Stimulated activated memory B cell treated with anti-CD40 and anti-IgM and Interleukin-4, amounts not matched to agents 10 μg/mL and 1 μg/mL and 100 μg/mL, for 72 hours (primary cell): Measurements from ENCODE around the gene RAB9A.

ENCODE experiments used
- ATAC-seq: fragments of 150-1000 bp; cut with Tn5 transposase; 2 replicates; pipeline ENCODE4 v1.10.0; 2021
- H3K27ac Mint-ChIP-seq: one replicate; pipeline ENCODE4 v1.8.0; 2022; ENCODE audit warnings: mild to moderate bottlenecking, mixed read lengths
- H3K27me3 Mint-ChIP-seq: one replicate; pipeline ENCODE4 v1.8.0; 2022; ENCODE audit warnings: mixed read lengths
- H3K36me3 Mint-ChIP-seq: one replicate; pipeline ENCODE4 v1.8.0; 2022; ENCODE audit warnings: mixed read lengths
- H3K4me1 Mint-ChIP-seq: one replicate; pipeline ENCODE4 v1.8.0; 2022; ENCODE audit warnings: mixed read lengths
- H3K4me3 Mint-ChIP-seq: one replicate; pipeline ENCODE4 v1.8.0; 2022; ENCODE audit warnings: mild to moderate bottlenecking, moderate library complexity, mixed read lengths
- H3K9me3 Mint-ChIP-seq: one replicate; pipeline ENCODE4 v1.8.0; 2022; ENCODE audit warnings: mixed read lengths

RAB9A gene

DNA sequence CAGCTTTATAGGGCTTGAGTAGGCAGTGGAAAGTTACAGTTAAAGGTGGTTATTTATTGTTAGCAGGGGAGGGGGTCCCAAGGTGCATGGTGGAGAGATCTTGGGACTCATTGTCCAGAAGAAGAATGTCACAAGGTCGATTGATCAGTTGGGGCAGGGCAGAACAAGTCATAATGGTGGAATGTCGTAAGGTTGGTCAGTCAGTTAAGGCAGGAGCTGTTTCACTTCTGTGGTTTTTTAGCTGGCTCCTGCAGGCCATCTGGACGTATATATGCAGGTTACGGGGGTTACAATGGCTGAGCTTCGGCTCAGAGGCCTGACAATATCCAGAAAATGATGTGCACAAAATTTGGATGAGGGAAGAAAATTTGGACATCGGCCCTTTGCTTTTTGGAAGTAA is 52.8 kb downstream of the RAB9A start:
- ATAC-seq: no peak
- Mint-ChIP-seq H3K27me3 (no peaks in the 10 kb centered on the region), H3K36me3 (peaks cover 9% of the 10 kb centered on the region)

DNA sequence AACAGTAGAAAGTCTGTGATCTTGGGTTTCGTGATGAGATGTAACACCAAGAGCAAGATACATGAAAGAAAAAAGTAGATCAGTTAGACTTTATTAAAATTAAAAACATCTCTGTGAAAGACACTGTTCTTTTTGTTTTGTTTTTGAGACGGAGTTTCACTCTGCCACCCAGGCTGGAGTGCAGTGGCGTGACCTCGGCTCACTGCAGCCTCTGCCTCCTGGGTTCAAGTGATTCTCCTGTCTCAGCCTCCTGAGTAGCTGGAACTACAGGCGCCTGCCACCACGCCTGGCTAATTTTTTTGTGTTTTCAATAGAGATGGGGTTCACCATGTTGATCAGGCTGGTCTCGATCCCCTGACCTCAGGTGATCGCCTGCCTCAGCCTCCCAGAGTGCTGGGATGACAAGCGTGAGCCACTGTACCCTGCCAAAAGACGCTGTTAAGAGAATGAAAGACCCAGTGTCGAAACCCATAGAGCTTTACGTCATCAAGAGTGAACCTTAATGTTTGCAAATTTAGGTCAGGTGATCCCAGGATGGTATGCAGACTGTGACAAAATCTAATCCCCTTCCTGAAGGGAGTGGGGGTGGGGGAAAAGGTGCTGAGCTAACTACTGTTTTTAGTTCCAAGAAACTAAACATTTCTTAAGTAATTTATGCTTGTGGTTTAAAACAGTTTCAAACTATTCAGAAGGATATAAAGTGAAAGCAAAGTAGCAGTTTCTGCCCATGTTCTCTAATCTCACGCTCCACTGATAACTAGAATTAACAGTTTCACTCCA is 53.7 kb downstream of the RAB9A start:
- peak; percentile 88 for ATAC-seq
- H3K9me3 Mint-ChIP-seq: no peaks in the 10 kb centered on the region
- no peaks in the 10 kb centered on the region for H3K27me3 Mint-ChIP-seq
- H3K36me3 Mint-ChIP-seq: peaks cover 18% of the 10 kb centered on the region
- H3K4me3 Mint-ChIP-seq: peak overlapping the region; percentile 69
- peak overlapping the region; percentile 89 for H3K27ac Mint-ChIP-seq
- H3K4me1 Mint-ChIP-seq: peaks cover 16% of the 10 kb centered on the region

More for the DNA sequence above, 52.8 kb downstream of the RAB9A start:
- peak overlapping the region; percentile 89 for H3K27ac Mint-ChIP-seq
- no peaks in the 10 kb centered on the region for H3K9me3 Mint-ChIP-seq
- H3K4me3 Mint-ChIP-seq: peak overlapping the region; percentile 31
- peaks cover 12% of the 10 kb centered on the region for H3K4me1 Mint-ChIP-seq

GRCh38 chrX:13747836-13748235 is 58.9 kb downstream of the RAB9A start:
- no peaks in the 10 kb centered on the region for H3K27me3 Mint-ChIP-seq
- H3K36me3 Mint-ChIP-seq: peaks cover 13% of the 10 kb centered on the region
- ATAC-seq: no peak
- H3K9me3 Mint-ChIP-seq: no peaks in the 10 kb centered on the region
- peaks cover 24% of the 10 kb centered on the region for H3K4me1 Mint-ChIP-seq
- H3K27ac Mint-ChIP-seq: peak overlapping the region; percentile 30
- no peak overlapping the region for H3K4me3 Mint-ChIP-seq

DNA sequence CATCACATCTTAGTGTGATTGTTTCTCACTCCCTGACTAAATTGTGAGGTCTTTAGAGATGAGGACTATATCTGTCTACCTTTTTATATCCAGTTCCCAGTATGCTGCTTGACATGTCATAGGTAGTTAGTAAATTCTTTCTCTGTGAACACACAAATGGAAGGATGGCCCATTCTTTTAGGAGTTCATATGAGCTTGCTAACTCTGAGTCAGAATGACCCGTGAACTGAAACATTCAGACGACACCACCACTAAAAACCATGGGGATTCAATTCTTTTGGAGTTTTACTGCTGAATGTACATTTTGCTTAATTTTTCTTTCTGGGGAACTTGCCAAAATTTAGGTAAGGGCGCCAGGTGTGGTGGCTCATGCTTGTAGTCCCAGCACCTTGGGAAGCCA is 59.6 kb downstream of the RAB9A start:
- Mint-ChIP-seq H3K4me1 (peaks cover 30% of the 10 kb centered on the region), H3K4me3 (no peak overlapping the region), H3K36me3 (peaks cover 18% of the 10 kb centered on the region), H3K27ac (no peak overlapping the region), H3K9me3 (no peaks in the 10 kb centered on the region), H3K27me3 (no peaks in the 10 kb centered on the region)
- no peak for ATAC-seq

DNA sequence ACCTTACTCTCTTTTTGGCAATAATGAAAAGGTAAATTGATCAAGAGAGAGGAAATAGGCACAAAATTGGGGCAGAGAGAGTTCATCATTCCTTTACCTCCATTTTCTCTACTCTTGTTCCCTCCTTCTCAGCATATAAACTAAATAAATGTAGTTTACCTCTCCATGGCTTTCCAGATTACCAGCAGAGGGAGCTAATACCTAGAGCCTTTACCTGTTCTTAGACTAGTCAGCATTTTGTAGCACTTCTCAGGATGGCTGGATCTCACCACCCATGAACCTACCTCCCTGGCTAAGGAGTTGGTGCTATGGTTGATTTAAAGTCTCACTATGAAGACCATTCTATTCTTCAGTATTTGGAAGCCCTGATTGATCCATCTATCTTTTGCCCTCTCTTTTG is 61.3 kb downstream of the RAB9A start:
- Mint-ChIP-seq H3K36me3 (peaks cover 18% of the 10 kb centered on the region), H3K4me3 (no peak overlapping the region)
- no peak for ATAC-seq

DNA sequence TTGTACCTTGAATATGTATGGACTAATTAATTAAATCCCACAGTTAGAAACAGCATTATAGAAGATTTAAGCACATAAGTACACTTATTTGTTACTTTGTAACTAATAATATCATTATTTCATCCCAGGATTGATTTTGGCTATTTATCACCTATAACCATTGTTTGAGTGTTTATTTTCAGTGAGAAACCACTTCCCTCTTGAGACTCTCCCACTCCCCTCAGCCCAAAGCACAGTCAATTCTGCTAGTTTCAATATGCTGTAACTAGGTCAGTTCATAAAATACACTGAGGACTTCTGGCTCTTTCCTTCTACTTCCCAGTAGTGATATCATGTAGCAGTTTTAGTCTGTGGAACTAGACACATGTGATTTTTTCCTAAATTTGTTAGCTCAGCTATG is 61.9 kb downstream of the RAB9A start:
- Mint-ChIP-seq H3K36me3 (peaks cover 18% of the 10 kb centered on the region), H3K27ac (no peak overlapping the region), H3K9me3 (no peaks in the 10 kb centered on the region), H3K4me1 (peaks cover 30% of the 10 kb centered on the region), H3K27me3 (no peaks in the 10 kb centered on the region), H3K4me3 (no peak overlapping the region)
- no peak for ATAC-seq

More for the DNA sequence above, 61.3 kb downstream of the RAB9A start:
- Mint-ChIP-seq H3K9me3 (no peaks in the 10 kb centered on the region), H3K4me1 (peaks cover 30% of the 10 kb centered on the region), H3K27me3 (no peaks in the 10 kb centered on the region), H3K27ac (no peak overlapping the region)

DNA sequence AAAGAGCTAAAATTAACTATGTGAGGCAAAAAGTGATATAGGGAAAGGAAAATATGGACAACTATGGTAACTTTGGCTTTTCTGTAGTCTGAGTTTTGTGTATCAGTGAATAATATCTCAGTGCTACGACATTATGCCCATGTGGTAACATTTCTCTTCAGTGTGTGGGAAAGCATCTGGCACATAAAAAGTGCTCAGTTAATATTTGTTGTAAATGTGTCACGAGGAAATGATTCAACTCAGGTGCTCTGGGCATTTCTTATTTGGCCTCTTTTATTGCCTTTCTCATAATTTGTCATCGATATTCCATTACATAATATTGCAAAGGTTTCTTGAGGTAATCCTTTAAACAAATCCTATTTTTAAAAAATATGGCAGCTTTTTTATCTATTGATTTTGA is 63.2 kb downstream of the RAB9A start:
- no peak overlapping the region for H3K4me3 Mint-ChIP-seq
- H3K27ac Mint-ChIP-seq: peak overlapping the region; percentile 80
- ATAC-seq: no peak
- H3K9me3 Mint-ChIP-seq: no peaks in the 10 kb centered on the region
- no peaks in the 10 kb centered on the region for H3K27me3 Mint-ChIP-seq
- H3K4me1 Mint-ChIP-seq: peaks cover 34% of the 10 kb centered on the region
- H3K36me3 Mint-ChIP-seq: peaks cover 17% of the 10 kb centered on the region

- peak overlapping the region; percentile 80 for H3K27ac Mint-ChIP-seq
- no peaks in the 10 kb centered on the region for H3K27me3 Mint-ChIP-seq
- peak overlapping the region; percentile 39 for H3K4me3 Mint-ChIP-seq
- no peaks in the 10 kb centered on the region for H3K9me3 Mint-ChIP-seq
- peak; percentile 54 for ATAC-seq
- H3K4me1 Mint-ChIP-seq: peaks cover 29% of the 10 kb centered on the region
- H3K36me3 Mint-ChIP-seq: peaks cover 13% of the 10 kb centered on the region
These were observed 63.7 kb downstream of the RAB9A start for GRCh38 chrX:13752646-13753045.

- no peak for ATAC-seq
- Mint-ChIP-seq H3K9me3 (no peaks in the 10 kb centered on the region), H3K27ac (no peak overlapping the region), H3K27me3 (no peaks in the 10 kb centered on the region), H3K4me1 (peaks cover 41% of the 10 kb centered on the region), H3K36me3 (peaks cover 19% of the 10 kb centered on the region), H3K4me3 (no peak overlapping the region)
These were observed 65.8 kb downstream of the RAB9A start for GRCh38 chrX:13754765-13755164.

DNA sequence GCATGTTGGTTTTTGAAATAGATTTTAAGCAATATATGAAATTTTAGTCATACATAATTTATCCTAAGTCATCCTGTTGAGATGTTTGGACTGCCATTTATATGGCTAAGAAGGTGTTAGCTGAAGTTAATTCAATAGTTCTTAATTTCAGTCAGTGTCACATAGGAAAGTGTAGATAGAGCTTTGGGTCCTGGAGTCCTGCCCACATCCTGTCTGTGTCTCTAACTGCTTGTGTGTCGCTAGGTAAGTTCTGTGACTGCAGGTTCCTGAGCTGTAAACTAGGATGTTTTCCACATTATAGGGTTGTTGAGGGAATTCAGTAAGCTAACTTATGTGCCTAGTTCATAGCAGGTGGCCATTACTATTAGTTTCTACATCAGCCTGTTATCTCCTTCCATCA is 66.3 kb downstream of the RAB9A start:
- Mint-ChIP-seq H3K4me1 (peaks cover 37% of the 10 kb centered on the region), H3K4me3 (no peak overlapping the region), H3K27me3 (no peaks in the 10 kb centered on the region), H3K9me3 (no peaks in the 10 kb centered on the region), H3K27ac (no peak overlapping the region), H3K36me3 (peaks cover 22% of the 10 kb centered on the region)
- ATAC-seq: no peak

- no peaks in the 10 kb centered on the region for H3K27me3 Mint-ChIP-seq
- no peak overlapping the region for H3K4me3 Mint-ChIP-seq
- H3K4me1 Mint-ChIP-seq: peaks cover 35% of the 10 kb centered on the region
- H3K36me3 Mint-ChIP-seq: peaks cover 32% of the 10 kb centered on the region
- no peaks in the 10 kb centered on the region for H3K9me3 Mint-ChIP-seq
- ATAC-seq: no peak
- no peak overlapping the region for H3K27ac Mint-ChIP-seq
These were observed 67.5 kb downstream of the RAB9A start for GRCh38 chrX:13756381-13756780.

DNA sequence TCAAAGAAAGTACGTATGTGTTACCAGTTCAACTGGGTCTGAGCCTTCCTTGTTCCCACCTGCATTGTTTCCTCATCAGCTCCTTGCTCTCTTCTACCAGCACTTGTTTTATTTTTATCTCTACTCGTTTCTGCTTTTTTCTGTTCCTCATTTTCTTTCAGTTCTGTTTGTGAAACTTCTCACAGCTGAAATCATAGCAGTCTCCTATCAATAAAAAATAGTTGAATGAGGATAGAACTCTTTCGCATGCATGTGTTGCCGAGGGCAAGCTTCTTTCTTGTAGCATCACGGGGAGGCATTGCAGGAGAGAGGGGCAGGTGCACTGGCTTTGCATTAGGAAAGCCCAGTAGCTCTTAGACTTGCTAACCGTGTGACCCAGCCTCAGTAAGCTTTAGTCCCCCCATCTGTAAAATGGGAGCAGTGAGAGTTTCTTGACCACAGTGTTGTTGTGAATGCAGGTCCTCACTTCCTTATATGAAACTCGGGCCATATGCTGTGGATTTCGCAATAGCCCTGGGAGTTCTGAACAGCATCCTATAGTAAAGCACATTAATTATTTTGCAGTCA is 70.3 kb downstream of the RAB9A start:
- H3K4me1 Mint-ChIP-seq: peaks cover 24% of the 10 kb centered on the region
- peak overlapping the region; percentile 18 for H3K27ac Mint-ChIP-seq
- no peaks in the 10 kb centered on the region for H3K27me3 Mint-ChIP-seq
- no peak overlapping the region for H3K4me3 Mint-ChIP-seq
- H3K36me3 Mint-ChIP-seq: peaks cover 24% of the 10 kb centered on the region
- peak; percentile 79 for ATAC-seq
- H3K9me3 Mint-ChIP-seq: no peaks in the 10 kb centered on the region
